Stimulated activated CD4-positive, alpha-beta T cell treated with anti-CD3 and anti-CD28 coated beads, Interleukin-1b, Interleukin-23, amount 100 ng/mL, for 1 hour (primary cell): ENCODE results near the gene ZNF385A.

Source experiments
- DNase-seq, 2 donors: peaks; one replicate each; pipeline ENCODE4 v3.0.0-alpha.2; 2020; ENCODE audit warnings: low read depth in 2 of 2

ZNF385A gene

DNA sequence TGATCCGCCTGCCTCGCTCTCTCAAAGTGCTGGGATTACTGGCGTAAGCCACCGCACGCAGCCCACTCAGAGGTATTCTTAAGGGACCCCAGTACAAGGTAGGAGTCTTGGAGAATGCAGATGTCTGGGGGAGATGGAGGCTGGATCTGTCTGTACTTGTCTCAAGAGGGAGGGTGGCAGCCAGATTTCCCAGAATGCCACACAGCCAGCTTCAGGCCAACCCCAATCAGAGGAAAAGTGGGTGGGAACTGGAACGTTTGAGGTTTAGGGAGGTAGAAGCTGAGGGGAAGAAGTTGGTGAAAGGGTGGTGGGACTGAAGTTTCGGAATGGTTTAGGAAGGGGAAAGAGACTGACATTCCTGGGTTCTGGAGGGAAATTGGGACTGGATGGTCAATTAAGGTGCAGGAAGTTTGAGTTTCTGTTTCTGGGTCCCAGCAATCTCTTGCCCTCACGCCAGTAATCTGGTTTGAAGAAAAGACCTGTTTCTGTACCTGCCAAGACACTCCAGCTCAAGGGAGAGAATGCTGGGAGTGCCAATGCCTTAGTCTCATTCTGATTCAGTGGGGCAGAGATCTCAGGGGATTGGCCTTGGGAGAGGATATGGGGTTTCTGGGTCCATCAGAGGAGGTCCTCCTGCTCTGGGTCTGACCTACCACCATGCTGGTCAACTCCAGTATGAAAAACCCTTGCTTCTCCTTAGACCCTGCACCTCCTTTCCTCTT lies 8.1 kb upstream of the ZNF385A start:
- DNase-seq: no peak

DNA sequence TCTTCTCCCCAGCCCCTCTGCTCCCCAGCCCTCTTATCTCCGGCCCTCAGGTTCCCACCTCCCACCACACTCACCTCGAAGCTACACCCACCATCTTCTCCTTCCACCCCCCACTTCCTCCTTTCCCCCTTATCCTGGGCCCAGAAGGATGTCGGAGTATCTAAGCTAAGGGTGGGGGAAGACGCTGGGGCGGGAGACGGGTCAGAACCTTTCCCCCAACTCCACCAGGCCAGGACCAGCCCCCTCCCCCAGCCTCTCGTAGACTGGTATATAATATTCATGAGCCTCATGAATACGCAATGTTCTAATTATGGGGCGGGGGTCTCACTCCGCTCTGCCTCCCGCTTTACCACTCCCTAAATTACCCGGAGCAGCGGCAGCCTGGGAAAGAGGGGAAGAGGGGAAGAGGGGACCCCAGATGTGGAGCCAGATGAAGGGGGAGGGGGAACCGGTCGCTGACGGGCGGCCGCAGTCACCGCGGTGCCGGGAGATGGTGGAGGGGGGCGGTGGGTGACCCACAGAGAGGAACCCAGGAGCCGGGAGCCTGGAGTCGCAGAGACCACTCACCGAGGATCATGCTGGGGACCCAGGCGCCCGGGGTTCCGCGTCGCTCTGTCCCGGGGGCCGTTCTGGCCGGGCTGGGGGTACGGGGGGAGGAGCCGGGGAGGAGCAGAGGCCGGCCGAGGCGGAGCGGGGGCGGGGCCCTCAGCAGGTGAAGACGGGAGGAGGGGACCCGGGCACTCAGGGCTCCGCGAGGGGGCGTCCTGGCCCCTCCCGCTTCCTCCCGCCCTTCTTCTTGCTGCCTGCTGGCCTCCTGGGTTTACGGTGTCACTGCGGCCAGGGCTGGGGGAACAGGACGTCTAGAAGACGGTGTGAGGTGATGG lies 6.4 kb upstream of the ZNF385A start:
- peak in 1 of 2 donors; percentile 52 for DNase-seq

DNA sequence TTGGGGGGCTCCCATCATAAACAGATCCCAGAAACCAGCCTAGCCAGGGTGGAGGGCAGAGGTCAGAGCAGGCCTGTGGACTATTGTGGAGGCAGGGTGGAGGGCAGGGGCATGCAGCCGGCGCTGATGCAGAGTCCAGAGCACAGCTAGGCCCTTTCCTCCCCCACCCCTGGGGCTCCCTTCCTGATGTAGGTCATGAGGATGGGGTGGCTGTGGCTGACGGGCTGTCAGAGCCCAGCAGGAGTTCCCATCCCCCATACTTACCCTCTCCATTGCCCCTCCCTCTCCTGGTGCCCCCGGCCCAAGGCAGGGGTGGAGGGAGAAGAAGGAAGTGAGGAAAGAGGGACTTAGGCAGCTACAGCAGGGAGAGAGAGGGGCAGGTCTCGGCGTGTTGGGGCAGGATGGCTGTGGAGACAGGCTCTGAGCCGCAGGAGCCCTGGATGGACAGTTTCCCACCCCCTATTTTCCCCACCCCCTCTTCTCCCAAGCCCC lies 5.7 kb upstream of the ZNF385A start:
- DNase-seq: no peak

GRCh38 chr12:54389607-54390175 lies 5.2 kb upstream of the ZNF385A start:
- DNase-seq: no peak

DNA sequence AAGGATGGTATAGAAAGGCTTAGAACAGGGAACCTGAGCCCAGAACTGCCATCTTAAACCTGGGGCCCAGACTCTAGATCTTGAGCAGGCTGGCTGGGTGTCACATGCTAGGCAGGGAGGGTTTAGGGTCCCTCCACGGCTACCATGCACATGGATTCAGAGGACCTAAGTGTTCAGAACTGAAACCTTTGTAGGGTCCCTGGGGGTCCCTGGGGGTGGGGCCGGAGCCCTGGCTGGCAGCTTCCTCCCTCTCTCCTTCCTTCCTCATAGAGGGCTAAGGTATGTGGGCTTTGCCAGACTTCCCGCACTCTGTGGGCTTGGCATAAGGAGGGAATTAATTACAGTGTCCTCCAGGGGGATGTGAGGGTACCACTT lies 4.6 kb upstream of the ZNF385A start:
- no peak for DNase-seq

- DNase-seq: no peak
These were observed 4.0 kb upstream of the ZNF385A start for GRCh38 chr12:54388237-54389133.

- no peak for DNase-seq
These were observed 2.6 kb upstream of the ZNF385A start for GRCh38 chr12:54387114-54387467.

- DNase-seq: no peak
These were observed 2.0 kb upstream of the ZNF385A start for GRCh38 chr12:54386403-54387113.

GRCh38 chr12:54385251-54385914 lies 850 bp upstream of the ZNF385A start:
- DNase-seq: no peak

DNA sequence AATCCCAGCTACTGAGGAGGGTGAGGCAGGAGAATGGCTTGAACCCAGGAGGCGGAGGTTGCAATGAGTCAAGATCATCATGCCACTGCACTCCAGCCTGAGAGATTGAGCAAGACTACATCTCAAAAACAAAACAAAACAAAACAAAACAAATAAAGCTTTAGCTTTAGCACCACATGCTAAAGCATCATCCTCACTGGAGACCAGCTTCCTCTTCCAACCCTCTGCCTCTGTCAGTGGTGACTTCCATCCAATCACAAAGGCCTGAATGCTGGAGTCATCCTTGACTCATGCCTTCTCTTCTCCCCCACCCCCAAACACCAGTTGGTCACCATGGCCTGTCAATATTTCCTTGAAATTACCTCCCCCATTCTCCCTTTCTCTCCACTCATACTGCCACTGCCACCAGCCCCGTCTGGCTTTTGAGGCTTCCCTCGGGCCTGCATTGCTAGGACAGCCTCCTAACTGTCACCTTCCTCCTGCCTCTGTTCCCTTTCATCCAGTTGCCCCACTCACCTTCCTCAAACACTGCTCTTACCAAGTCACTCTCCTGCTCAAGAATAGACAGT lies 1.4 kb downstream of the ZNF385A start:
- DNase-seq: no peak

DNA sequence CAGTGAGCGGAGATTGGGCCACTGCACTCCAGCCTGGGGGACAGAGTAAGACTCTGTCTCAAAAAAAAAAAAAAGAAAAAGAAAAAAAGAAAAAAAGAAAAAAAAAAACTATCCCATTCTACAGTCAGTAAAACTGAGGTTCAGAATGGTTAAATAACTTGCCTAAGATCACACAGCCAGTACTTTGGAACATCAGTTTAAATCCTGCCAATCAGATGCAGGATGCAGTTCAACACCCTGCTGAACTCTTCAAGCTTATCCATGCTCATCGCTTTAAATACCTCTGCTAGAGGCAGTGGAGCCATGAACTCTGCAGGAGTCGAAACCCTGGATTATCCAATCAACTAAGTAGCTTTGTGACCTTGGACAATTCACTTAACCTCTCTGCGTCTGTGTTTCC lies 3.4 kb downstream of the ZNF385A start:
- no peak for DNase-seq

- peak; percentile 72 to 89 for DNase-seq
These were observed 4.9 kb downstream of the ZNF385A start for GRCh38 chr12:54379398-54380201.

DNA sequence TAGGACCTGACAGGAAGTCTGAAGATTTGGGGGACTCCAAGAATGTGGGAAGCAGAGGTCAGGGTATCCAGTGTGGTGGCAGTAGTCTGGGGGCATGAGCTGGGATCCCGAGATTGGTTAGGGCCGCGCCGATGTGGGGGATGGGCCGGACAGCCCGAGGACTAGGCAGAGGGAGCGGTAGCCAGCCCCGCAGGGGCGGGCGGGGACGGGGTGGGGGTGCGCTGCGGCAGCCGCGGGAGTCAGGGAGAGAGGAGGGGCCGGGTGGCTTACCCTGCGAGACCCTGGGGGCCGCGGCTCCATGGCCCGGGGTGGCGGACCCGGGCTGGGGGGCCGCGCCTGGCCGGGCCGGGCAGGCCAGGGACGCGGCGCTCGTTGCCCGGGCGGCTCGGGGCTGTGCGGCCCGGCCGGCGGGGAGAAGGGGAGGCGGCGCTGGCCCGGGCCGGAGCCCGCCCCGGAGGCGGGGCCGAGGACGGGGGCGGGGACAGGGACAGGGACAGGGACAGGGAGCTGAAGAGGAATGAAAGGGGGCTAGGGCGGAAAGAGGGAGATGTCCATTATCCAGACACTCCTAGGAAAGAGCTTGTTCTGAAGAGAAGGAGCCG lies 5.6 kb downstream of the ZNF385A start:
- no peak for DNase-seq

DNA sequence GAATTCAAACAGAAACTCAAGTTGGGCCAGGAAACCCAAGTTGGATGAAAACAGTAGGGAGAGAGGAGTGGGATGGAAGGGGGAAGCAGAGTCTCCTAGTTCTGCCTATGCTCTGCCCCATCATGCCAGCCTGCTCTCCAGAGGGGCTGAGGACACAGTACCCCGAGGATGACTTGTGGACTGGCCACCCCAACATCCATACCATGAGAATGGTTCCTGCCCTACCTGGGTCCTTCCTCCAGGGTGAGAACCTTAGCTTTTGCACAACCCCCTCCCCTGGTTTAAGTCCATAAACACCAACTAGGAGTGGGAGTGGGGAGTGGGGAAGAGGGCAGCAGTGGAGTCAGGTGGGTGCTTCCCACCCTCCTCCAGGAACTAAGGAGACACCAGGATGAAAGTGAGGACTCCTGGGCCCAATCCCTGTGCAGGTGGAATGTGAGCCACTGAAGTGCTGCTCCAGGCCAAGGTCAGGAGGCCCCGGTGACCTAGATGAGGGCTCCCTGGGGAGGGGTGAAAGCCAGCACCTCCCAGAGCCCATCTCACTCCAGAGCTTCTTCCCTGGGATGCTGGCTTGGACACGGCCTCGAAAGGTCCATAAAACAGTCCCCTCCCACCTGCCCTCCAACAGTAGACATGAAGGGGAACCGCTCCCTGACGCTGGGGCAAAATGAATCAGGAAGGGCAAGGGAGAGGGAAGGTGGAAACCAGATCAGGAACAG lies 6.6 kb downstream of the ZNF385A start:
- no peak for DNase-seq

DNA sequence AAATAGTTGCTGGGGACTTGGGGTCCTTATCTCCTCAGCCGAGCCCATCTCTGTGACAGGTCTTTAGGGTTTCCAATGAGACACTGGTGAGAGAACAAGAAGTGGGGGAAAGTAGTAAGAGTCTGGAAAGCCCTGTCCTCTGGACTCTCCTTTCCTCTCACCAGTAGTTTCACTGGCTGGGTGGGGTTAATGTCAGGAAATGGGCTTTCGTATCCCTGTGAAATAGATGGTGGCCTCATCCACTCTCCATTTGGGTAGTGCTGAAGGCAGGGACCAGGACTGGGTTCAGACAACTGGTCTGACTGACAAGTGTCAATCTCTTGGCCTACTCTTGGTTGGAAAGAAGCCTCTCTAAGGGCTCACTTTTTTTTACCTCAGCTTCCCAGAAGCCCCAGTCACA lies 7.5 kb downstream of the ZNF385A start:
- no peak for DNase-seq

DNA sequence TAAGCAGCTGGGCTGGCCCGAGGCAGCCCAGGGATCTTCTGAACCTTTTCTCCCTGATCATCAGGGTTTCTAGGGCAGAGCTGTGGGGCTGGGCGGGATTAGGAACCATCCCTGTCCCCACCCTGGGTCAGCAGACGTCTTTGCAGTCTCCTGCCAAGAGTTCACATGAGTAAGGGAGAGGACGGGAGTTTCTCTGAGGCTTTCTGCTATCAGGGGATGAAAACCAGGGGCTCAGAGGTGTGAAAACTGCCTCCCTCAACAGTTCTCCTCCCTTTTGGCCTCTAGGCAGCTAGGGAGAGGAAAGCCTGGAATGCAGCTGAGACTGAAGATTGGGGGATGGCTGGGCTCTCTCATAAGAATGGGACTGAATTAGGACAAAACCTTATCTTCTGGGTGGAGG lies 7.9 kb downstream of the ZNF385A start:
- DNase-seq: no peak

- no peak for DNase-seq
These were observed 9.3 kb downstream of the ZNF385A start for GRCh38 chr12:54375259-54375579.

GRCh38 chr12:54374562-54375258 lies 9.8 kb downstream of the ZNF385A start:
- DNase-seq: no peak
